Neural crest cell (in vitro differentiated cells): ENCODE data around the gene LAPTM5. TPM values are rescaled to one million over a fixed set of nuclear protein-coding genes. Genes with fewer than 3 reads are reported as not detected.

ENCODE experiments used
- DNase-seq: peaks from one replicate; pipeline ENCODE4 v3.0.0; 2021; ENCODE audit warnings: low read depth, mixed read lengths, low spot score
- H3K27ac Mint-ChIP-seq: one replicate; pipeline ENCODE4 v1.8.0; 2021; ENCODE audit warnings: mild to moderate bottlenecking, mixed read lengths; ENCODE audit not compliant: unreplicated experiment
- H3K27me3 Mint-ChIP-seq: 2 replicates; pipeline ENCODE4 v1.8.0; 2021; ENCODE audit warnings: low read depth, mild to moderate bottlenecking, mixed read lengths
- H3K36me3 Mint-ChIP-seq: 2 replicates; pipeline ENCODE4 v1.8.0; 2021; ENCODE audit warnings: low read depth, mild to moderate bottlenecking, mixed read lengths
- H3K4me1 Mint-ChIP-seq: 2 replicates; pipeline ENCODE4 v1.8.0; 2021; ENCODE audit warnings: mixed read lengths
- H3K4me3 Mint-ChIP-seq: one replicate; pipeline ENCODE4 v1.8.0; 2021; ENCODE audit warnings: mild to moderate bottlenecking, mixed read lengths
- H3K9me3 Mint-ChIP-seq: 2 replicates; pipeline ENCODE4 v1.8.0; 2021; ENCODE audit warnings: mixed read lengths
- total RNA-seq: library from RNA; stranded (reverse); gene quantifications from 2 replicates; pipeline ENCODE4 v1.2.1, GENCODE V29; 2021
- TF ChIP-seq, protein P1 (sequence below): fragments of 200-600 bp; sonication (generic); conservative IDR thresholded peaks from 2 replicates; pipeline ENCODE4 v1.5.0; 2021; ENCODE audit warnings: antibody characterized with exemption, mild to moderate bottlenecking

The LAPTM5 gene
- total RNA-seq, 1 donor from 2014 or later, result 1.5 TPM

DNA sequence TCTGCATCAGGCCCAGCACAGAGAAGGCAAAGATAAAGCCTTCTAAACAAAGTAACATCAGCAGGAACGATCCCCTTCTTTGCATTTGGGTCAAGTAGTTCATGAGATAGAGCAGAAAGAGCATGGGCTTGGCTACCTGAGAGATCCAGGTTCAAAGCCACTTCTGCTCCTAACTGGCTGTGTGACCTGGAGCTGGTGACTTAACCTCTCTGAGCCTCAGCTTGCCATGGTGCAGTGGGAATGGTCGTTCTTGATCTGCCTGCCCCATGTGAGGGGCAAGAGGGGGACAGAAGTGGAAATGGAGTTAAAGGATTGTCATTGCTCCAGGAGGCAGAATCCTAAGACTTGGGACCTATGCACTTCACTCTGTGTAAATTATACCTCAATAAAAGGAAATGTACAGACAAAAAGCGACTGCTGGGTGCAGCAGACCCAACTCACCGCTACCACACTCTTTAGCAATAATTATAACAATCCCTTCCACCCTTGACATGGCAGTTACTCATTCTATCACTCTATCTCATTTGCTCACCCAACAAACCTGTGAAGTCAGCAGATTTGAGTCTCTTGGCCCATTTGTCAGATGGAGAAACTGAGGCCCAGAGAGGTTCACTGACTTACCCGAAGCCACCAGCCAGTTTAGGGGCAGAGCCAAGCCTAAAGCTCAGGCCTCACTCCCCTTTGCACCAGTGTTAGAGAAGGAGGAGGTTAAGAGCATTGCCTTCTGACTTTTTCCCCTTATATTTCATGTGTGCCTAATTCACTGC lies 32.7 kb downstream of the LAPTM5 start:
- H3K9me3 Mint-ChIP-seq, result no peaks in the 10 kb centered on the region
- H3K27me3 Mint-ChIP-seq, result no peaks in the 10 kb centered on the region
- H3K27ac Mint-ChIP-seq, result no peak overlapping the region
- no peak overlapping the region for H3K4me3 Mint-ChIP-seq
- DNase-seq, result no peak
- TF ChIP-seq, protein P1, sequence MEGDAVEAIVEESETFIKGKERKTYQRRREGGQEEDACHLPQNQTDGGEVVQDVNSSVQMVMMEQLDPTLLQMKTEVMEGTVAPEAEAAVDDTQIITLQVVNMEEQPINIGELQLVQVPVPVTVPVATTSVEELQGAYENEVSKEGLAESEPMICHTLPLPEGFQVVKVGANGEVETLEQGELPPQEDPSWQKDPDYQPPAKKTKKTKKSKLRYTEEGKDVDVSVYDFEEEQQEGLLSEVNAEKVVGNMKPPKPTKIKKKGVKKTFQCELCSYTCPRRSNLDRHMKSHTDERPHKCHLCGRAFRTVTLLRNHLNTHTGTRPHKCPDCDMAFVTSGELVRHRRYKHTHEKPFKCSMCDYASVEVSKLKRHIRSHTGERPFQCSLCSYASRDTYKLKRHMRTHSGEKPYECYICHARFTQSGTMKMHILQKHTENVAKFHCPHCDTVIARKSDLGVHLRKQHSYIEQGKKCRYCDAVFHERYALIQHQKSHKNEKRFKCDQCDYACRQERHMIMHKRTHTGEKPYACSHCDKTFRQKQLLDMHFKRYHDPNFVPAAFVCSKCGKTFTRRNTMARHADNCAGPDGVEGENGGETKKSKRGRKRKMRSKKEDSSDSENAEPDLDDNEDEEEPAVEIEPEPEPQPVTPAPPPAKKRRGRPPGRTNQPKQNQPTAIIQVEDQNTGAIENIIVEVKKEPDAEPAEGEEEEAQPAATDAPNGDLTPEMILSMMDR, result no peak
- H3K36me3 Mint-ChIP-seq, result no peaks in the 10 kb centered on the region
- H3K4me1 Mint-ChIP-seq, result peaks cover 37% of the 10 kb centered on the region

DNA sequence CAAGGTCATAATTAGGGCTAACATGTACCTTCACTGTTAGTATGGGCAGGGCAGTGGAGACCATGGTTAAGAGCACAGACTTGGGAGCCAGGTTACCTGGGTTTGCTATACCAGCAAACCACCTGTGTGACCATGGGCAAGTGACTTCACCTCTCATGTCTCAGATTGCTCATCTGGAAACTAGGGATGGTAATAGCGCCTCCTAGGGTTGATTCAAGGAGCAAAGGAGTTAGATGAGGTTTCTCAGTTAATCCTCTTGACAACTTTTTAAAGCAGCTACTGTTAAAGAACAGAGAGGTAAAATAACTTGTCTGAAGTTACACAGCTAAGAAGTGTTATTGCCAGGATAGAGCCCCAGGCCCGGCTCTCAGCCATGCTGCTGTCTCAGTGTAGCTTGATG lies 33.4 kb downstream of the LAPTM5 start:
- Mint-ChIP-seq H3K9me3 (no peaks in the 10 kb centered on the region), H3K4me1 (peaks cover 39% of the 10 kb centered on the region), H3K27me3 (no peaks in the 10 kb centered on the region), H3K27ac (no peak overlapping the region), H3K4me3 (no peak overlapping the region), H3K36me3 (no peaks in the 10 kb centered on the region)
- TF ChIP-seq, protein P1, result peak; percentile 26
- no peak for DNase-seq

DNA sequence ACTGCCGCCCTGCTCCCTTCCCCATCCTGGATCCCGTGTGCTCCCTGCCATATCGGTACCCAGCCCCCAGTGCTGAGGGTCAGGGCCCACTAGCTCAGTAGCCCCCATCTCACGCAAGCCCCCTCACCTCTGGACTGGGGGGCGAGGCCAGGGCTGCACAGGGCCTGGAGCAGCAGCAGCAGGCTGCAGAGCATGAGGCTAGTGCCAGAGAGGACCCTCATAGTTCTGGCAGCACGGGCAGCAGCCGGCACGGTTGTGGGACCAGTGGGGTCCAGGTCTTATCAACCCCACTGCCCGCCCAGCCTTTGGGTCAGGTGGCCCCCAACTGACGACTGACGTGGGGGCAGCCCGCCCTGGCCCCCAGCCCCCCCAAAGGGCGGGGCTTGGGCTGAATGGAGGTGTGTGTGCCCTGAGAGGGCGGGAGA lies 34.2 kb downstream of the LAPTM5 start, which contains the start of gene MATN1:
Gene MATN1 (minus strand): TSS at position 255 of the 425 bp plus-strand sequence. CDS start 34 bp downstream, at position 221.
- DNase-seq, result no peak

DNA sequence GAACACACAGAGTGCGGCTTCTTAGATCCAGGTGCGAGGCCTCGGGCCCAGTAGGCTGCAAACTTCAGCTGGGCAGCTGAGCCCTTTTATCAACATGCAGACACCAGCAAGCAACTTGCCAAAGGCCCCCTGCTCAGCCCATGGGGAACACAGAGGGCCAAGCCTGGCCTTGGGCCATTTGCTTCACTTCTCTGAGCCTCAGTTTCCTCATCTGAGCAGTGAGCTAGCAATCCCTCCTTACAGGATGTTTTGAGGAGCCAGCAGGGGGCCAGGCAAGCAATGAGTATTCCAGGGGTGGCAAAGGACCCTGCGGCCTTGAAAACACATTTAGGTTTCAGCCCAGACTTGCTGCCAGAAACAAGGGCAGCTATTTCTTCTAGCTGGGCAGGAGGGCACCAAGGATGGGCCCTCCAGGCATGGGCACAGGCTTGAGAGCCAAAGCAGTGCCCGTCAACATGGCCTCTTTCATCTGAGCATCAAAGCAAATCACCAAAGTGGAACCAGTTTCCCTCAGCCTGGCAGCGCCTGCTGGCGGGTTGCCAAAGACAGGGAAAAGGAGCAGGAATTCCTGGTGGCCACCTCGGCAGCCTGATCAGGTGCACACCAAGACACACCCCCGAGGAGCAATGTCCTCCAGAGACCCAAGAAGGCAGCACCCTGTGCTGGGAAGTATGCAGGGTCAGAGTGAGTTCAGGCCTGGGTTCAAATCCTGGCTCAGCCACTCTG lies 35.6 kb downstream of the LAPTM5 start:
- DNase-seq, result no peak
- H3K27ac Mint-ChIP-seq, result no peak overlapping the region
- no peaks in the 10 kb centered on the region for H3K27me3 Mint-ChIP-seq
- peaks cover 34% of the 10 kb centered on the region for H3K4me1 Mint-ChIP-seq
- TF ChIP-seq, protein P1, result peak; percentile 29
- H3K9me3 Mint-ChIP-seq, result peaks cover 3% of the 10 kb centered on the region
- H3K4me3 Mint-ChIP-seq, result no peak overlapping the region
- H3K36me3 Mint-ChIP-seq, result no peaks in the 10 kb centered on the region

More for the DNA sequence above, 34.2 kb downstream of the LAPTM5 start, which contains the start of gene MATN1:
- Mint-ChIP-seq H3K4me1 (peaks cover 36% of the 10 kb centered on the region), H3K9me3 (no peaks in the 10 kb centered on the region), H3K4me3 (no peak within 1 kb of the TSS), H3K27ac (no peak within 1 kb of the TSS), H3K27me3 (no peaks in the 10 kb centered on the region), H3K36me3 (no peaks in the 10 kb centered on the region)
- TF ChIP-seq, protein P1, result no peak

DNA sequence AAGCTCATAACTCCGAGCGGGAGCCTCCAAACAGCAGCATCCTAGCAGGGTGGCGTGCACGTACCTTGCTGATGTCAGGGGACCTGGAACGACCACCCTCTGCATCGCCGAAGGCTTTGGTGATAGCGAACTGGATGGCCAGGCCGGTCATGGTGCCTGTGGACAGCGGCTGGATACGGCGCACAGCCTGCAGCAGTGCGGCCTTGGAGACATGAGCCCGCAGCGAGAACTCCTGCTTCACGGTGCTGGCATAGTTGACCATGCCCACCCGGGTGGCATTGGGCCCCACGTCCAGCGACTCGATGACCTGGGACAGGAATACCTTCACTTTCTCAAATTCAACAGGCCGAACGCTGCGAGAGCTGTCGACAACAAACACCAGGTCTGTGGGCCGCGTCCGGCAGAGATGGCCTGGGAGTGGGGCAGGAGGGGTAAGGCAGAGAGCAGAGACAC lies 36.2 kb downstream of the LAPTM5 start:
- H3K27me3 Mint-ChIP-seq, result no peaks in the 10 kb centered on the region
- peaks cover 3% of the 10 kb centered on the region for H3K9me3 Mint-ChIP-seq
- peaks cover 32% of the 10 kb centered on the region for H3K4me1 Mint-ChIP-seq
- H3K36me3 Mint-ChIP-seq, result no peaks in the 10 kb centered on the region
- TF ChIP-seq, protein P1, result no peak
- no peak overlapping the region for H3K4me3 Mint-ChIP-seq
- DNase-seq, result no peak
- no peak overlapping the region for H3K27ac Mint-ChIP-seq
